Measurements from ENCODE around the gene CTAGE1. TPM values are rescaled to one million over a fixed set of nuclear protein-coding genes. Genes with fewer than 3 reads are reported as not detected.

Gene CTAGE1
- total RNA-seq, 4 donors from 2014 or later, result not detected

- TF ChIP-seq CTCF (IDR thresholded peaks at IDR 0.05), result peak in 2 of 3 experiments; percentile 7 to 27
- TF ChIP-seq POLR2A (IDR thresholded peaks at IDR 0.05; ENCODE audit: low read depth), result no peak
- Histone ChIP-seq H3K36me3 (no peaks in the 10 kb centered on the region), H3K27me3 (no peaks in the 10 kb centered on the region), H3K4me1 (no peaks in the 10 kb centered on the region), H3K9me3 (no peaks in the 10 kb centered on the region), H3K27ac (replicated peaks in 1 of 4) (no peak overlapping the region), H3K4me3 (no peak overlapping the region)
- 93% methylated on average over 1 of the region's 1 CpG for WGBS
- no peak for DNase-seq (ENCODE audit: extremely low spot score)
- intact Hi-C loops (cut with DNase I), result no loop called here
These were observed 53.8 kb downstream of the CTAGE1 start for GRCh38 chr18:22363867-22364463.

Other genes starting within 250 kb of the CTAGE1 start
- 10 to 100 TPM in 2 of 4 donors, 1 to 10 TPM in 2; 6.6 to 35.5 (median 12.5) TPM for gene GATA6, start 248.3 kb downstream of the CTAGE1 start, total RNA-seq

Data from esophagus muscularis mucosa (tissue), 4 donors.